ENCODE results near the gene GGA1. TPM values are rescaled to one million over a fixed set of nuclear protein-coding genes. Genes with fewer than 3 reads are reported as not detected.

The GGA1 gene
- total RNA-seq, 3 donors from 2014 or later: 36.6 to 63.9 (median 54.7) TPM

GRCh38 chr22:37627545-37627944 is 18.9 kb downstream of the GGA1 start:
- no peak for DNase-seq (ENCODE audit: low spot score in 2 of 2)
- intact Hi-C loops (cut with DNase I; ENCODE audit: low total_unique reads): no loop called here
- Histone ChIP-seq H3K27me3 (no peaks in the 10 kb centered on the region), H3K4me1 (peaks cover 17 to 29% of the 10 kb centered on the region in 2 donors), H3K9me3 (no peaks in the 10 kb centered on the region), H3K4me3 (no peak overlapping the region), H3K27ac (peak overlapping the region; percentile 84 to 92), H3K36me3 (no peaks in the 10 kb centered on the region)
- TF ChIP-seq CTCF (IDR thresholded peaks at IDR 0.05) (no peak), POLR2A (IDR thresholded peaks at IDR 0.05) (no peak), POLR2AphosphoS5 (IDR thresholded peaks at IDR 0.05) (no peak)

- DNase-seq (ENCODE audit: low spot score in 2 of 2): no peak
- no peaks in the 10 kb centered on the region for H3K27me3 ChIP-seq
- H3K36me3 ChIP-seq: no peaks in the 10 kb centered on the region
- intact Hi-C loops (cut with DNase I; ENCODE audit: low total_unique reads): no loop called here
- H3K27ac ChIP-seq: no peak overlapping the region
- peaks cover 24 to 31% of the 10 kb centered on the region in 2 donors for H3K4me1 ChIP-seq
- H3K9me3 ChIP-seq: no peaks in the 10 kb centered on the region
- TF ChIP-seq POLR2AphosphoS5 (IDR thresholded peaks at IDR 0.05): no peak
- TF ChIP-seq CTCF (IDR thresholded peaks at IDR 0.05): no peak
- no peak for TF ChIP-seq POLR2A (IDR thresholded peaks at IDR 0.05)
- H3K4me3 ChIP-seq: no peak overlapping the region
Observed at GRCh38 chr22:37628830-37629229, 20.2 kb downstream of the GGA1 start.

GRCh38 chr22:37629928-37630327 is 21.3 kb downstream of the GGA1 start:
- H3K27ac ChIP-seq: no peak overlapping the region
- H3K27me3 ChIP-seq: no peaks in the 10 kb centered on the region
- peaks cover 28 to 31% of the 10 kb centered on the region in 2 donors for H3K4me1 ChIP-seq
- H3K4me3 ChIP-seq: no peak overlapping the region
- DNase-seq (ENCODE audit: low spot score in 2 of 2): no peak
- intact Hi-C loops (cut with DNase I; ENCODE audit: low total_unique reads): no loop called here
- no peaks in the 10 kb centered on the region for H3K9me3 ChIP-seq
- TF ChIP-seq CTCF (IDR thresholded peaks at IDR 0.05) (no peak), POLR2AphosphoS5 (IDR thresholded peaks at IDR 0.05) (no peak), POLR2A (IDR thresholded peaks at IDR 0.05) (no peak)
- no peaks in the 10 kb centered on the region for H3K36me3 ChIP-seq

- DNase-seq (ENCODE audit: low spot score in 2 of 2): no peak
- no peak for TF ChIP-seq POLR2AphosphoS5 (IDR thresholded peaks at IDR 0.05)
- TF ChIP-seq POLR2A (IDR thresholded peaks at IDR 0.05): no peak
- no peak for TF ChIP-seq CTCF (IDR thresholded peaks at IDR 0.05)
- H3K9me3 ChIP-seq: no peaks in the 10 kb centered on the region
- no peaks in the 10 kb centered on the region for H3K36me3 ChIP-seq
- H3K27me3 ChIP-seq: no peaks in the 10 kb centered on the region
- H3K27ac ChIP-seq: peak overlapping the region in 1 of 2 donors; percentile 90
- H3K4me3 ChIP-seq: no peak overlapping the region
- intact Hi-C loops (cut with DNase I; ENCODE audit: low total_unique reads): no loop called here
- peaks cover 24 to 31% of the 10 kb centered on the region in 2 donors for H3K4me1 ChIP-seq
Observed at GRCh38 chr22:37630839-37631435, 22.3 kb downstream of the GGA1 start.

- H3K9me3 ChIP-seq: no peaks in the 10 kb centered on the region
- no peaks in the 10 kb centered on the region for H3K27me3 ChIP-seq
- H3K27ac ChIP-seq: peak overlapping the region in 1 of 2 donors; percentile 90
- intact Hi-C loops (cut with DNase I; ENCODE audit: low total_unique reads): no loop called here
- TF ChIP-seq POLR2A (IDR thresholded peaks at IDR 0.05) (no peak), CTCF (IDR thresholded peaks at IDR 0.05) (no peak), POLR2AphosphoS5 (IDR thresholded peaks at IDR 0.05) (no peak)
- peak overlapping the region in 1 of 3 donors; percentile 25 for H3K4me3 ChIP-seq
- H3K4me1 ChIP-seq: peaks cover 17 to 24% of the 10 kb centered on the region in 2 donors
- no peaks in the 10 kb centered on the region for H3K36me3 ChIP-seq
- DNase-seq (ENCODE audit: low spot score in 2 of 2): no peak
Observed at GRCh38 chr22:37631448-37632173, 23.0 kb downstream of the GGA1 start.

Data from breast epithelium (tissue), 4 donors.